Peyer's patch (tissue), 4 donors: ENCODE measurements around the gene ADAM12. TPM values are rescaled to one million over a fixed set of nuclear protein-coding genes. Genes with fewer than 3 reads are reported as not detected.

Experiments
- DNase-seq, 3 donors: peaks; one replicate each; pipeline ENCODE4 v3.0.0-alpha.2; 2017 to 2019
- H3K27ac ChIP-seq, 4 donors: fragments of 200-600 bp; sonication (generic); one replicate each; pipeline ENCODE4 v1.5.1; 2016 to 2019
- H3K27me3 ChIP-seq, 2 donors: fragments of 200-600 bp; sonication (generic); one replicate each; pipeline ENCODE4 v1.5.1; 2019
- H3K36me3 ChIP-seq, 3 donors: fragments of 200-600 bp; sonication (generic); one replicate each; pipeline ENCODE4 v1.5.1; 2016 to 2019
- H3K4me1 ChIP-seq, 4 donors: fragments of 200-600 bp; sonication (generic); one replicate each; pipeline ENCODE4 v1.5.1; 2016 to 2019
- H3K4me3 ChIP-seq, 4 donors: fragments of 200-600 bp; sonication (generic); 1 replicate in 3 of 4; 2 replicates in 1 of 4; pipeline ENCODE4 v1.5.1; 2016 to 2019; ENCODE audit warnings: mild to moderate bottlenecking in 1 of 4
- H3K9me3 ChIP-seq, 4 donors: fragments of 200-600 bp; sonication (generic); one replicate each; pipeline ENCODE4 v1.5.1; 2016 to 2019; ENCODE audit warnings: mild to moderate bottlenecking in 1 of 4
- POLR2A ChIP-seq, 2 donors: fragments of 450-650 bp; IDR thresholded peaks; one replicate each; pipeline ENCODE4 v1.5.1; 2017; ENCODE audit warnings: antibody characterized with exemption in 2 of 2, mild to moderate bottlenecking in 2 of 2, moderate library complexity in 2 of 2
- total RNA-seq, 4 donors: library from RNA; depleted of rRNA; stranded (reverse); fragments of >200 nt; gene quantifications; one replicate each; pipeline ENCODE4 v1.1.0, GENCODE V29; 2016
- TF ChIP-seq, protein P1 (sequence below), 6 experiments: fragments of 450-650 bp in 4 of 6; fragments of 200-600 bp in 2 of 6; sonication (generic) in 1 of 6; IDR thresholded peaks; one replicate each; pipeline ENCODE4 v1.5.1; 2017 to 2019; ENCODE audit warnings: antibody characterized with exemption in 6 of 6, mild to moderate bottlenecking in 3 of 6, moderate library complexity in 1 of 6

ADAM12 gene
- total RNA-seq, 4 donors from 2014 or later, result 0.13 to 2.5 (median 0.66) TPM

DNA sequence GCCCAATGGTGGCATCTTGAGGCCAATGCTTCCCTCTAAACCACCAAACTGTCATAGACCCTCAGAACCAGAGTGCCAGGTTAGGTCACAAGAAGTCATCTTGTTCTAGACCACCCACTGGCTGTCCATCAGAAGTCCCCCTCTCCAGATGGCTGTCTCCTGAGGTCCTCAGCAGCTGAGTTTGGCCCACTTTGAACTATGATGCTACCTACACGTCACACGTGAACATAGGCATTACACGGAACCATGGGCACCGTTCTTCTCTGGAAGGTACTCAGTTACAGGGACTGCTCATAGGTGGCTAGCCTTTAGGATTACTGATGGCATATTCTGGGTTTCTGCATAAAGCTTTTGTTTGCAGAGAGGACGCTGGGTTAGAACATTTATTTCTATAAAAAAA is 166.4 kb downstream of the ADAM12 start:
- no peaks in the 10 kb centered on the region for H3K4me1 ChIP-seq
- H3K36me3 ChIP-seq, result no peaks in the 10 kb centered on the region
- H3K27me3 ChIP-seq, result no peaks in the 10 kb centered on the region
- H3K9me3 ChIP-seq, result no peaks in the 10 kb centered on the region
- H3K27ac ChIP-seq, result no peak overlapping the region
- no peak for DNase-seq
- TF ChIP-seq, protein P1, sequence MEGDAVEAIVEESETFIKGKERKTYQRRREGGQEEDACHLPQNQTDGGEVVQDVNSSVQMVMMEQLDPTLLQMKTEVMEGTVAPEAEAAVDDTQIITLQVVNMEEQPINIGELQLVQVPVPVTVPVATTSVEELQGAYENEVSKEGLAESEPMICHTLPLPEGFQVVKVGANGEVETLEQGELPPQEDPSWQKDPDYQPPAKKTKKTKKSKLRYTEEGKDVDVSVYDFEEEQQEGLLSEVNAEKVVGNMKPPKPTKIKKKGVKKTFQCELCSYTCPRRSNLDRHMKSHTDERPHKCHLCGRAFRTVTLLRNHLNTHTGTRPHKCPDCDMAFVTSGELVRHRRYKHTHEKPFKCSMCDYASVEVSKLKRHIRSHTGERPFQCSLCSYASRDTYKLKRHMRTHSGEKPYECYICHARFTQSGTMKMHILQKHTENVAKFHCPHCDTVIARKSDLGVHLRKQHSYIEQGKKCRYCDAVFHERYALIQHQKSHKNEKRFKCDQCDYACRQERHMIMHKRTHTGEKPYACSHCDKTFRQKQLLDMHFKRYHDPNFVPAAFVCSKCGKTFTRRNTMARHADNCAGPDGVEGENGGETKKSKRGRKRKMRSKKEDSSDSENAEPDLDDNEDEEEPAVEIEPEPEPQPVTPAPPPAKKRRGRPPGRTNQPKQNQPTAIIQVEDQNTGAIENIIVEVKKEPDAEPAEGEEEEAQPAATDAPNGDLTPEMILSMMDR (IDR thresholded peaks at IDR 0.05), result no peak
- TF ChIP-seq POLR2A (IDR thresholded peaks at IDR 0.05), result no peak
- no peak overlapping the region for H3K4me3 ChIP-seq

DNA sequence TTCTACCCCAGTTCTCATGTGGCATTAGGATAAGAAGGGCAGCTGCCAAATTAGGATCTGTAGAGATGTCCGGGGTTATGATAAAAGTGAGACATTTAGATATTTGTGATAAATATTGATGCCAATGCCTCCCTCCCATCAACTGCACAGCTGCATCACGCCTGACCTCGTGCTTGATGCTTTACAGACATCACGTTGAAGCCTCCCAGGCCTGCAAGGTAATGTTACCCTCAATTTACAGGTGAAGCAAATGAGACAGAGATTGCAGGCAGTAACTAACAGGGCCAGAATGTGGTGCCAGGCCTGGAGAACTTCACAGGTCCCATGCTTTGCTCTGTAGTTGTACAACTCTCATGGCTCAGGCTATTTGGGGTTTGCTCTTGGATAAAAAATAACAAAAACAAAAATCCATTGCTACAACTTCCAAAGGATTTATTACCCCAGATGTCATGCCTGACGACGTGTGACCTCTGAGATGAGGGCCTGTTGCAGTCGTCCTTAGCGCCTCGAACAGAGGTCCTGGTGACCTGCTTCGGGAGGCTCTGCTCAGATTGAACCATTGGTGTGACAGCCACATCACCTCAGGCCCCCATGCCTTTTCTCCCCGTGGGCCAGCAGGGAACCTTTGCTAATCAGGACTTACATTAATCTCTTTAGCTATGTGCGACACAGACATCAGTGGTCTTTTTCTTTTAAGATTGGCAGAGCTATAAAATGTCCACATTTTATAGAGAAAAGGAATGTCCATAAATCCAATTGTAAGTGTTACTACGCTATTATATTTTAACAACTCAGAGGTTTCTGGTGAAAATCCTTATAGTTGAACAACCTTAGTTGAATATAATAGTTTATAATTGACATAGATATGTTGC is 169.3 kb downstream of the ADAM12 start:
- no peak for TF ChIP-seq POLR2A (IDR thresholded peaks at IDR 0.05)
- TF ChIP-seq, protein P1 (IDR thresholded peaks at IDR 0.05), result no peak
- Histone ChIP-seq H3K27me3 (no peaks in the 10 kb centered on the region), H3K4me1 (no peaks in the 10 kb centered on the region), H3K27ac (no peak overlapping the region), H3K9me3 (no peaks in the 10 kb centered on the region), H3K4me3 (no peak overlapping the region), H3K36me3 (no peaks in the 10 kb centered on the region)
- DNase-seq, result no peak

DNA sequence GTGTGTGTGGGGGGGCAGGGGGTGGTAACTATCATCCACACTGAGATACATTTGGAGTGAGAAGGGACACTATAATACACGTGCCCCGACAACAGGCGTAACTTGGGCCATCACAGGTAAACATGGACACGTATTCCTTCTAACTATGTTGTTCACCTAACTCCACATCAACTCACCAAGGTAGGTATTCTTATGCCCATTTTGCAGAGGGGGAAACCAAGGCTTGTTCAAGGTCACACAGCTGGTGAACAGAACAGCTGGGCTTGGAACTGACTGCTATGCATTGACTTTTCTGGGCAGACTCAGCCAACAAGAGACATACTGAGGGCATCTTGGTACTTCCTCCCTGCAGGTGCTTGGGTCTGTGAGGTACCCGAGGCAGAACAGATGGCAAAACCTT is 170.1 kb downstream of the ADAM12 start:
- Histone ChIP-seq H3K4me1 (no peaks in the 10 kb centered on the region), H3K9me3 (no peaks in the 10 kb centered on the region), H3K36me3 (no peaks in the 10 kb centered on the region), H3K27me3 (no peaks in the 10 kb centered on the region), H3K4me3 (no peak overlapping the region), H3K27ac (no peak overlapping the region)
- TF ChIP-seq POLR2A (IDR thresholded peaks at IDR 0.05), result no peak
- TF ChIP-seq, protein P1 (IDR thresholded peaks at IDR 0.05), result no peak
- DNase-seq, result no peak

DNA sequence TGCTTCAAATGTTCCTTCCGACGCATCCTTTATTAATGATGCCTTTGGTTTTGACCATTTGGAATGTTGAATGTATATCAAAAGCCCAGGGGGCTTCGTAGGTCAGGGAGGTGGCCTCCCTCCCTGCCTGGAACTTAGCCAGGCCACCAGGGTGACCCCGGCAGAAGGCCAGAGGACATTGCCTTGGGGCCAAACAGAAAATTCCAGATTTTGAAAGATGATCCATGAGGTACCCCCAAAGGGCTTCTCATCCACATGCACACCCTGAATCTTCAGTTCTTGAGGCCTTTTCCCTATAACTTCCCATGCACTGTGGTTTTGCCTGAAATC is 171.7 kb downstream of the ADAM12 start:
- Histone ChIP-seq H3K9me3 (no peaks in the 10 kb centered on the region), H3K4me1 (no peaks in the 10 kb centered on the region), H3K36me3 (no peaks in the 10 kb centered on the region), H3K27me3 (no peaks in the 10 kb centered on the region), H3K27ac (no peak overlapping the region), H3K4me3 (no peak overlapping the region)
- TF ChIP-seq, protein P1 (IDR thresholded peaks at IDR 0.05), result no peak
- no peak for TF ChIP-seq POLR2A (IDR thresholded peaks at IDR 0.05)
- no peak for DNase-seq

DNA sequence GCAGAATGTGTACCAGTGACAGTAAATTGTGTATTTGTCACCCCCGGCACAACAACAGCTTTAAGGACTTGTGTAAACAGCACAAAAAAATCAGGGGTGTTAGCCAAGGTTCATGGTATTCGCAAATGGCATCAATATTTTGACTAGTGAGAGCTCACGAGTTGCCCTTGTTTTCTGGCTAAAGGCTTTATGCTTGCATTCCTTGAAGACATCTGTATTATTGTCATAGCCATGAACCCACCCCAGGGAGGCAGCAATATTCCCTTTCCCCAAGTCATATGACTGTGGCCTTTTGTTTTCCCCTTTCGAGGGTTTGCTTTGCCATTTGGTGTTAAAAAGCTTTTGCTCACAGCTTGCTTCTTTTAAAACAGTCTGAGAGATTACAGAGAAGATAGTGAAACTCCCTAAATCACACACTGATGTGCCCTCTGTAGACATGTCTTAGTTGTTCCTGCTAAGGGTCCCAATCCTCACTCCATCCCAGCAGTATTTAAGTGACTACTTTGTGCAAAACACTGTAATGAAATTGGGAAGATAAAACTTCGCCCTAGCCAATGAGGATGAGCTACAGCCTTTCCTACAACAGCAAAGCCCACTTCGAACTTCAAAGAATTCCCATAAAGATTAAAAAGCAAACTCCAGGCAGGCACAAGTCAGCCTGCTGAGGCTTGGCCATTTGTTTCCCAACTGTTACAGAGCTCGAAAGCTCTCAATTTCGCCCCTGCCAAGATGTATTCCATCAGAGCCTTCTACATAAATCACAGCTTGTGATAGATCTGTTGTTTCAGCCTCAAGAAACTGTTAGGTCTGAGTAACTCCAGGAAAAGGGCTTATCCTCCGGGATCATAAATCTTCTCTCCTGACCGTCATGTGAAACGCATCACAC is 172.3 kb downstream of the ADAM12 start:
- Histone ChIP-seq H3K4me3 (no peak overlapping the region), H3K27ac (no peak overlapping the region), H3K4me1 (no peaks in the 10 kb centered on the region), H3K9me3 (no peaks in the 10 kb centered on the region), H3K27me3 (no peaks in the 10 kb centered on the region), H3K36me3 (no peaks in the 10 kb centered on the region)
- no peak for TF ChIP-seq POLR2A (IDR thresholded peaks at IDR 0.05)
- TF ChIP-seq, protein P1 (IDR thresholded peaks at IDR 0.05), result no peak
- no peak for DNase-seq
